Fibroblast of lung (primary cell): ENCODE measurements around the gene SPANXD. TPM values are rescaled to one million over a fixed set of nuclear protein-coding genes. Genes with fewer than 3 reads are reported as not detected.

ENCODE experiments used
- DNase-seq, 2 donors: peaks; one replicate each; pipeline versions ENCODE4 v3.0.0 to v3.0.0-alpha.2; 2010; ENCODE audit warnings: low read depth in 2 of 2
- H2AFZ ChIP-seq: 2 replicates; pipeline ENCODE4 v1.5.1; 2012; ENCODE audit warnings: low read length, control low read depth, inconsistent platforms
- H3K27ac ChIP-seq: 2 replicates; pipeline ENCODE4 v1.5.1; 2011; ENCODE audit warnings: low read length, control low read depth; ENCODE audit not compliant: insufficient read depth
- H3K27me3 ChIP-seq: 2 replicates; pipeline ENCODE4 v1.5.1; 2011; ENCODE audit warnings: mild to moderate bottlenecking, low read length; ENCODE audit not compliant: control insufficient read depth, insufficient read depth
- H3K36me3 ChIP-seq: 2 replicates; pipeline ENCODE4 v1.5.1; 2011; ENCODE audit warnings: low read length; ENCODE audit not compliant: control insufficient read depth, insufficient read depth
- H3K4me1 ChIP-seq: 2 replicates; pipeline ENCODE4 v1.5.1; 2011; ENCODE audit warnings: low read length; ENCODE audit not compliant: control insufficient read depth, insufficient read depth; ENCODE audit errors: extremely low read depth
- H3K4me2 ChIP-seq: 2 replicates; pipeline ENCODE4 v1.5.1; 2011; ENCODE audit warnings: low read length, control low read depth; ENCODE audit not compliant: insufficient read depth; ENCODE audit errors: extremely low read depth
- H3K4me3 ChIP-seq, 4 experiments: fragments of 200-600 bp in 1 of 4; sonication (generic) in 1 of 4; replicated peaks in 1 of 4; 2 replicates each; pipeline ENCODE4 v1.5.1; 2011 to 2016; ENCODE audit warnings: low read length in 4 of 4, low read depth in 3 of 4, mild to moderate bottlenecking in 3 of 4, control low read depth in 2 of 4, inconsistent platforms in 1 of 4, mixed read lengths in 1 of 4; ENCODE audit not compliant: insufficient read depth in 1 of 4; ENCODE audit errors: control extremely low read depth in 1 of 4
- H3K79me2 ChIP-seq: 2 replicates; pipeline ENCODE4 v1.5.1; 2012; ENCODE audit warnings: mild to moderate bottlenecking, low read length, inconsistent platforms; ENCODE audit not compliant: control insufficient read depth, insufficient read depth
- H3K9ac ChIP-seq: 2 replicates; pipeline ENCODE4 v1.5.1; 2011; ENCODE audit warnings: mild to moderate bottlenecking, low read length, control low read depth; ENCODE audit not compliant: insufficient read depth
- H3K9me3 ChIP-seq: 2 replicates; pipeline ENCODE4 v1.5.1; 2012; ENCODE audit warnings: low read depth, low read length; ENCODE audit not compliant: control insufficient read depth, insufficient read depth
- H4K20me1 ChIP-seq: 2 replicates; pipeline ENCODE4 v1.5.1; 2011; ENCODE audit warnings: low read length; ENCODE audit not compliant: control insufficient read depth, insufficient read depth; ENCODE audit errors: extremely low read depth
- EZH2 ChIP-seq: IDR thresholded peaks from 2 replicates; pipeline ENCODE4 v1.5.1; 2012; ENCODE audit warnings: low read length, control low read depth, mild to moderate bottlenecking; ENCODE audit errors: missing control alignments
- polyA plus RNA-seq, 2 donors: library from polyadenylated mRNA; depleted of rRNA in 1 of 2; stranded (reverse) in 1 of 2; unstranded in 1 of 2; fragments of >200 nt; gene quantifications; 2 replicates each; pipeline ENCODE4 v1.2.1, GENCODE V29; 2011 to 2012; ENCODE audit warnings: missing spikeins in 1 of 2
- total RNA-seq: library from RNA; depleted of rRNA; stranded (reverse); fragments of >200 nt; gene quantifications from 2 replicates; pipeline ENCODE4 v1.2.1, GENCODE V29; 2014
- TF ChIP-seq, protein P1 (sequence below), 2 donors: IDR thresholded peaks in 1 of 2; conservative IDR thresholded peaks in 1 of 2; 1 replicate in 1 of 2; 2 replicates in 1 of 2; pipeline ENCODE4 v1.5.1; 2011 to 2012; ENCODE audit warnings: low read length in 2 of 2, control low read depth in 1 of 2, inconsistent platforms in 1 of 2, low read depth in 1 of 2, mild to moderate bottlenecking in 1 of 2

Gene SPANXD
- total and polyA plus RNA-seq, 2 donors (not counting 1 experiment from before 2014, with no cell fraction given), result not detected

DNA sequence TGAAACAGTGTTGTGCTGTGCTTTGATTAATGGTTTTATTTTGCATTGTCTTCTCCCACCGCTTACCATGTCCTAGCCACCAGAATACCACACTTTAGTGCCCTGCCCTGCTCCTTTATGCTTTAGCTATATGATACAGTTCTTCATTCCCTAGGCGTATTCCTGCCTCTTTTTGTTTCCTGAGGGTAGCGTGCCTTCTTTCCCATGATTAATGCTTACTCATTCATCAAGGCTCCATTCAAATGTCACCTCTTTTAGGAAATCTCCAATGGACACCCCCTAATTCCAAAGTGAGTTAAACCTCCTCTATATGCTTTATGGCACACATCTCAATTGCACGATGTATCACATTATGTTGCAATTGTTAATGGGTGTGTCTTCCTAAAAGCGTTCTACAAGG lies 46.3 kb downstream of the SPANXD start:
- Histone ChIP-seq H2AFZ (no peak overlapping the region), H3K9ac (no peak overlapping the region), H4K20me1 (no peaks in the 10 kb centered on the region), H3K36me3 (no peaks in the 10 kb centered on the region), H3K4me2 (no peak overlapping the region), H3K79me2 (no peaks in the 10 kb centered on the region), H3K9me3 (no peaks in the 10 kb centered on the region), H3K4me1 (no peaks in the 10 kb centered on the region), H3K4me3 (no peak overlapping the region), H3K27ac (no peak overlapping the region), H3K27me3 (no peaks in the 10 kb centered on the region)
- no peak for DNase-seq
- TF ChIP-seq EZH2, result no peak
- TF ChIP-seq, protein P1, sequence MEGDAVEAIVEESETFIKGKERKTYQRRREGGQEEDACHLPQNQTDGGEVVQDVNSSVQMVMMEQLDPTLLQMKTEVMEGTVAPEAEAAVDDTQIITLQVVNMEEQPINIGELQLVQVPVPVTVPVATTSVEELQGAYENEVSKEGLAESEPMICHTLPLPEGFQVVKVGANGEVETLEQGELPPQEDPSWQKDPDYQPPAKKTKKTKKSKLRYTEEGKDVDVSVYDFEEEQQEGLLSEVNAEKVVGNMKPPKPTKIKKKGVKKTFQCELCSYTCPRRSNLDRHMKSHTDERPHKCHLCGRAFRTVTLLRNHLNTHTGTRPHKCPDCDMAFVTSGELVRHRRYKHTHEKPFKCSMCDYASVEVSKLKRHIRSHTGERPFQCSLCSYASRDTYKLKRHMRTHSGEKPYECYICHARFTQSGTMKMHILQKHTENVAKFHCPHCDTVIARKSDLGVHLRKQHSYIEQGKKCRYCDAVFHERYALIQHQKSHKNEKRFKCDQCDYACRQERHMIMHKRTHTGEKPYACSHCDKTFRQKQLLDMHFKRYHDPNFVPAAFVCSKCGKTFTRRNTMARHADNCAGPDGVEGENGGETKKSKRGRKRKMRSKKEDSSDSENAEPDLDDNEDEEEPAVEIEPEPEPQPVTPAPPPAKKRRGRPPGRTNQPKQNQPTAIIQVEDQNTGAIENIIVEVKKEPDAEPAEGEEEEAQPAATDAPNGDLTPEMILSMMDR (conservative IDR thresholded peaks at IDR 0.05 in 1 of 2, IDR thresholded peaks at IDR 0.05 in 1 of 2; ENCODE audit: low read depth in 1 of 2, low read length in 2 of 2), result no peak

Other genes with a start within 250 kb of the SPANXD start
- gene SPANXA1, start 114.0 kb downstream of the SPANXD start, total RNA-seq, result not detected in 2 replicates
- gene SPANXA1, start 114.0 kb downstream of the SPANXD start, polyA plus RNA-seq, result not detected in 2 replicates
- gene SPANXA2, start 109.0 kb downstream of the SPANXD start, total RNA-seq, result not detected in 2 replicates
- not detected in 2 replicates for gene SPANXA2, start 109.0 kb downstream of the SPANXD start, polyA plus RNA-seq
- gene MAGEC3, start 139.6 kb upstream of the SPANXD start, total RNA-seq, result not detected in 2 replicates
- gene MAGEC3, start 139.6 kb upstream of the SPANXD start, polyA plus RNA-seq, result not detected in 2 replicates
- gene MAGEC1, start 205.2 kb upstream of the SPANXD start, total RNA-seq, result not detected in 2 replicates
- gene MAGEC1, start 205.2 kb upstream of the SPANXD start, polyA plus RNA-seq, result not detected in 2 replicates